Osteoblast (primary cell): ENCODE data around the gene SDHA. TPM values are rescaled to one million over a fixed set of nuclear protein-coding genes. Genes with fewer than 3 reads are reported as not detected.
A peak's percentile ranks its signal among the peaks of the same experiment; 100 is the strongest.

Source experiments
- DNase-seq: peaks from one replicate; pipeline ENCODE4 v3.0.0; 2011; ENCODE audit warnings: low spot score, mixed read lengths; ENCODE audit not compliant: insufficient read length; ENCODE audit errors: missing footprints
- H2AFZ ChIP-seq: 2 replicates; pipeline ENCODE4 v1.6.0; 2011; ENCODE audit warnings: mild to moderate bottlenecking, low read length
- H3K27ac ChIP-seq: 2 replicates; pipeline ENCODE4 v1.5.1; 2011; ENCODE audit warnings: mild to moderate bottlenecking, low read depth, low read length, moderate library complexity
- H3K27me3 ChIP-seq: 2 replicates; pipeline ENCODE4 v1.6.0; 2012; ENCODE audit warnings: mild to moderate bottlenecking, control low read depth, inconsistent platforms, low read length, moderate library complexity; ENCODE audit not compliant: insufficient read depth
- H3K36me3 ChIP-seq: 2 replicates; pipeline ENCODE4 v1.5.1; 2011; ENCODE audit warnings: mild to moderate bottlenecking, low read length, control low read depth, moderate library complexity; ENCODE audit not compliant: insufficient read depth
- H3K4me1 ChIP-seq: 2 replicates; pipeline ENCODE4 v1.5.1; 2011; ENCODE audit warnings: mild to moderate bottlenecking, low read length, control low read depth, moderate library complexity; ENCODE audit not compliant: insufficient read depth
- H3K4me2 ChIP-seq: 2 replicates; pipeline ENCODE4 v1.6.0; 2011; ENCODE audit warnings: mild to moderate bottlenecking, low read length; ENCODE audit not compliant: insufficient read depth
- H3K4me3 ChIP-seq: fragments of 200-600 bp; sonication (generic); 3 replicates; pipeline ENCODE4 v1.5.1; 2012; ENCODE audit warnings: mild to moderate bottlenecking, low read length, inconsistent platforms; ENCODE audit not compliant: insufficient read depth
- H3K79me2 ChIP-seq: 2 replicates; pipeline ENCODE4 v1.6.0; 2012; ENCODE audit warnings: mild to moderate bottlenecking, low read length, control low read depth, inconsistent platforms; ENCODE audit not compliant: insufficient read depth
- H3K9me3 ChIP-seq: 2 replicates; pipeline ENCODE4 v1.5.1; 2011; ENCODE audit warnings: low read depth, low read length, control low read depth
- H4K20me1 ChIP-seq: 2 replicates; pipeline ENCODE4 v1.6.0; 2012; ENCODE audit warnings: mild to moderate bottlenecking, low read length, control low read depth; ENCODE audit not compliant: insufficient read depth
- total RNA-seq: library from RNA; depleted of rRNA; stranded (reverse); fragments of >200 nt; gene quantifications from 2 replicates; pipeline ENCODE4 v1.2.3, GENCODE V29; 2012
- TF ChIP-seq, protein P1 (sequence below): IDR thresholded peaks from 2 replicates; pipeline ENCODE4 v1.5.1; 2011; ENCODE audit warnings: mild to moderate bottlenecking, low read depth, low read length, moderate library complexity; ENCODE audit errors: extremely low read depth

SDHA gene
- total RNA-seq, 1 donor: 83.6 TPM

DNA sequence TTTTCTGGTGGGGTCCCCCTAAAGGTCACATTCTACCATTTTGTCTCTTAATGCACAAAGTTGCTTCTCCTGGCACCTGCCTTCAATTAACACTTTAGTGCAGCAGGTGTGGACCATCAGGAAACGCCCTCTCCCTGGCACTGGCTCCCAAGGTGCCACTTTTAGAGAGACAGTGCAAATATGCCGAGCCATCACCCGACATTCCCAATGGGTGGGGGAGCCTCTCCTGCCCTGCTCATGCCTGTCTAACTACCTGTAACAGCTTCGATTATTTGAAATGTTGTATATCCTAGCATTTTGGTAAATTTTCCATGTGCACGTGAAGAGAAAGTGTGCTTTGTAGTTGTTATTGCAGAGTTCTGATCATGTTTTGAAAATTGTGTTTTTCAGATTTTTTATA is 40.0 kb upstream of the SDHA start:
- Histone ChIP-seq H3K36me3 (no peaks in the 10 kb centered on the region), H4K20me1 (no peaks in the 10 kb centered on the region), H3K4me2 (no peak overlapping the region), H3K27me3 (peaks cover 39% of the 10 kb centered on the region), H3K9me3 (no peaks in the 10 kb centered on the region), H3K79me2 (no peaks in the 10 kb centered on the region), H2AFZ (no peak overlapping the region), H3K27ac (no peak overlapping the region), H3K4me1 (no peaks in the 10 kb centered on the region), H3K4me3 (no peak overlapping the region)
- DNase-seq: peak; percentile 6
- TF ChIP-seq, protein P1, sequence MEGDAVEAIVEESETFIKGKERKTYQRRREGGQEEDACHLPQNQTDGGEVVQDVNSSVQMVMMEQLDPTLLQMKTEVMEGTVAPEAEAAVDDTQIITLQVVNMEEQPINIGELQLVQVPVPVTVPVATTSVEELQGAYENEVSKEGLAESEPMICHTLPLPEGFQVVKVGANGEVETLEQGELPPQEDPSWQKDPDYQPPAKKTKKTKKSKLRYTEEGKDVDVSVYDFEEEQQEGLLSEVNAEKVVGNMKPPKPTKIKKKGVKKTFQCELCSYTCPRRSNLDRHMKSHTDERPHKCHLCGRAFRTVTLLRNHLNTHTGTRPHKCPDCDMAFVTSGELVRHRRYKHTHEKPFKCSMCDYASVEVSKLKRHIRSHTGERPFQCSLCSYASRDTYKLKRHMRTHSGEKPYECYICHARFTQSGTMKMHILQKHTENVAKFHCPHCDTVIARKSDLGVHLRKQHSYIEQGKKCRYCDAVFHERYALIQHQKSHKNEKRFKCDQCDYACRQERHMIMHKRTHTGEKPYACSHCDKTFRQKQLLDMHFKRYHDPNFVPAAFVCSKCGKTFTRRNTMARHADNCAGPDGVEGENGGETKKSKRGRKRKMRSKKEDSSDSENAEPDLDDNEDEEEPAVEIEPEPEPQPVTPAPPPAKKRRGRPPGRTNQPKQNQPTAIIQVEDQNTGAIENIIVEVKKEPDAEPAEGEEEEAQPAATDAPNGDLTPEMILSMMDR: no peak

DNA sequence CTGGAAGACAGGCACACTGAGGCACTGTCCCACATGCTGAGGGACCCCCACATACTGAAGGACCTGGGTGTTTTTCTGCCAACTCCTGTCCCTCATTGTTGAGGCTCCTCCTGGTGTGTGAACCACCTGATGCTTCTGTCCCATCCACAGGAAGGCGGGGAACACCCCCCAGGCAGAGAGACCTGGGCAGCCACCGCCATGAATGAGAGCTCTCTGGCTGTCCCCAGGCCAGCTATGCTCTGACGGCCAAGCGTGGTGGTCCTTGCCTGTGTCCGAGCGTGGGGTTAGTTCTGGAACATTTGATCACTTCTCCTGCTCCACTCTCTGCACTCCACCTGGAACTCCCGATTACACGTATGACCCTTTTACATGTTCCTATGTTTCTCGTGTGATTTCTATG is 38.7 kb upstream of the SDHA start:
- Histone ChIP-seq H3K9me3 (no peaks in the 10 kb centered on the region), H3K36me3 (no peaks in the 10 kb centered on the region), H3K4me2 (no peak overlapping the region), H3K27ac (no peak overlapping the region), H4K20me1 (no peaks in the 10 kb centered on the region), H3K4me1 (no peaks in the 10 kb centered on the region), H3K4me3 (no peak overlapping the region), H3K27me3 (peaks cover 39% of the 10 kb centered on the region), H3K79me2 (no peaks in the 10 kb centered on the region), H2AFZ (no peak overlapping the region)
- TF ChIP-seq, protein P1: no peak
- no peak for DNase-seq

DNA sequence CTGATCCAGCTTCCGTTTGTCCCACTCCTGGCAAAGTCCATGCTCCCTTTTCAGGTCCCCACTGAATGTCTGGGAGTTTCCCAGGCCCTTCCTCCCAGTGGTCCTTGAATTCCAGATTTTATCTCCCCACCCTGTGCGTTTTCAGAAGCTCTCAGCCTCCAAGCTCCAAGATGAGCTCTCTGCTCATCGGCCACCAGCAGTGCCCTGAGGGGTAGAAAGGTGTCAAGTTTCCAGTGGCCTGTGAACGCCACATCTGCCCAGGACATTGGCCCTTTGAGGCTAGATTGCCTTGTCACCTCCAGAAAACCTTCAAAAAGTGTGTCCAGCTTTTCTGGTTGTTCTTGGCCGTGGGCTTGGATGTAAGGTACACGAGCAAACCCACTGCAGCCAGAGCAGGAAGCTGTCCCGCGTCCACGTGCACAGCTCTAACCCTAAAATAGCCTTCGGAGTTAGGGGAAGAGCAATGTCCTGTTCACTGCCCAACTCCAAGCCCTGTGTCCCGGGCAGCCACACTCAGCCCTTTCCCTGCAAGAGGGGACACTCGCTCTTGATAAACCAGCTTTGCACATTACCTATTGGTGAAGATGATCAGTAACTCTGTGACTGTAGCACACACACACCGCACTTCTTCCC is 37.7 kb upstream of the SDHA start:
- Histone ChIP-seq H3K4me2 (no peak overlapping the region), H3K4me1 (no peaks in the 10 kb centered on the region), H3K9me3 (no peaks in the 10 kb centered on the region), H3K4me3 (no peak overlapping the region), H3K79me2 (no peaks in the 10 kb centered on the region), H4K20me1 (no peaks in the 10 kb centered on the region), H3K36me3 (no peaks in the 10 kb centered on the region), H2AFZ (no peak overlapping the region), H3K27me3 (peaks cover 39% of the 10 kb centered on the region), H3K27ac (no peak overlapping the region)
- TF ChIP-seq, protein P1: no peak
- peak; percentile 35 for DNase-seq

DNA sequence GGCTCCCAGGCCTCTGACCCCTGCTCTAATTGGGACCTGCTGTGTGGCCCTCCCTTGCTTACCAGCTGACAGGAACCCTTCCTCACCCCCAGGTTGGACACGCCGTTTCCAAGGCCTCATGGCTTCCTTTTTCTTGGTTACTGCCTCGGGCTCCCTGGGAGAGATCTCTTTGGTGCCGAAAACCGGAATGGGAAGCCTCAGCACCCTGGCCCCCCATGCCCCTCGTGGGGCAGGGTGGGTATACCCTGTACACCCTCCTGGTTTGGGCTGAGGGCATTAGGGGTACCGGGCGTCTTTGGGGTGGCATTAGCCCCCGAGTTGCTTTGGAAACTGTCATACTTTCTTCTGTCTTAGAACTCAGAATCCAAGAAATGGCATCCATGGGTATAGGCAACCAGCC is 37.0 kb upstream of the SDHA start:
- no peaks in the 10 kb centered on the region for H3K4me1 ChIP-seq
- TF ChIP-seq, protein P1: no peak
- H3K36me3 ChIP-seq: no peaks in the 10 kb centered on the region
- H3K79me2 ChIP-seq: no peaks in the 10 kb centered on the region
- no peak overlapping the region for H3K4me3 ChIP-seq
- peak; percentile 54 for DNase-seq
- no peak overlapping the region for H2AFZ ChIP-seq
- peaks cover 37% of the 10 kb centered on the region for H3K27me3 ChIP-seq
- H3K9me3 ChIP-seq: no peaks in the 10 kb centered on the region
- no peak overlapping the region for H3K4me2 ChIP-seq
- no peak overlapping the region for H3K27ac ChIP-seq
- H4K20me1 ChIP-seq: no peaks in the 10 kb centered on the region
